WERI-Rb-1 (cell line): ENCODE data around the gene SMC1A.

ENCODE experiments used
- DNase-seq: peaks from one replicate; pipeline ENCODE4 v3.0.0-alpha.2; 2020
- H3K27ac ChIP-seq: fragments of 250-450 bp; sonication (Bioruptor Pico); 2 replicates; pipeline ENCODE4 v1.5.1; 2020; ENCODE audit warnings: mild to moderate bottlenecking, moderate library complexity
- H3K27me3 ChIP-seq: fragments of 250-450 bp; sonication (Bioruptor Pico); 2 replicates; pipeline ENCODE4 v1.5.1; 2021; ENCODE audit warnings: mild to moderate bottlenecking, low read depth, moderate library complexity; ENCODE audit not compliant: insufficient read depth, severe bottlenecking
- H3K36me3 ChIP-seq: fragments of 250-450 bp; sonication (Bioruptor Pico); 2 replicates; pipeline ENCODE4 v1.5.1; 2020; ENCODE audit warnings: mild to moderate bottlenecking, moderate library complexity
- H3K4me3 ChIP-seq: 2 replicates; pipeline ENCODE4 v1.5.1; 2011; ENCODE audit warnings: low read depth, mild to moderate bottlenecking, control low read depth, low read length
- H3K9me3 ChIP-seq: fragments of 250-450 bp; sonication (Bioruptor Pico); 2 replicates; pipeline ENCODE4 v1.5.1; 2021; ENCODE audit warnings: mild to moderate bottlenecking, moderate library complexity; ENCODE audit not compliant: severe bottlenecking
- CTCF ChIP-seq: IDR thresholded peaks from 2 replicates; pipeline ENCODE4 v1.5.1; 2011; ENCODE audit warnings: low read depth, mild to moderate bottlenecking, control low read depth, inconsistent platforms, low read length

The SMC1A gene

GRCh38 chrX:53435997-53436396 lies 13.5 kb upstream of the SMC1A start:
- H3K36me3 ChIP-seq: peaks cover 15% of the 10 kb centered on the region
- peak; percentile 89 for TF ChIP-seq CTCF
- H3K27ac ChIP-seq: no peak overlapping the region
- no peak overlapping the region for H3K4me3 ChIP-seq
- H3K27me3 ChIP-seq: peaks cover 37% of the 10 kb centered on the region
- H3K9me3 ChIP-seq: no peaks in the 10 kb centered on the region
- peak; percentile 75 for DNase-seq

GRCh38 chrX:53433651-53434639 lies 11.5 kb upstream of the SMC1A start, which contains the start of gene HSD17B10:
HSD17B10 (minus strand) TSS chrX:53434370; CDS start chrX:53434345, 25 bp downstream.
- TF ChIP-seq CTCF: no peak
- peak; percentile 94 for DNase-seq
- Histone ChIP-seq H3K27ac (peak within 1 kb of the TSS; percentile 66), H3K4me3 (peak within 1 kb of the TSS; percentile 96), H3K36me3 (peaks cover 25% of the 10 kb centered on the region), H3K27me3 (peaks cover 18% of the 10 kb centered on the region), H3K9me3 (no peaks in the 10 kb centered on the region)

GRCh38 chrX:53430231-53430630 lies 7.8 kb upstream of the SMC1A start:
- peaks cover 25% of the 10 kb centered on the region for H3K36me3 ChIP-seq
- TF ChIP-seq CTCF: no peak
- no peaks in the 10 kb centered on the region for H3K9me3 ChIP-seq
- no peak overlapping the region for H3K27ac ChIP-seq
- H3K4me3 ChIP-seq: no peak overlapping the region
- no peak for DNase-seq
- no peaks in the 10 kb centered on the region for H3K27me3 ChIP-seq

- no peaks in the 10 kb centered on the region for H3K27me3 ChIP-seq
- TF ChIP-seq CTCF: no peak
- H3K9me3 ChIP-seq: no peaks in the 10 kb centered on the region
- H3K4me3 ChIP-seq: no peak overlapping the region
- H3K27ac ChIP-seq: no peak overlapping the region
- peaks cover 25% of the 10 kb centered on the region for H3K36me3 ChIP-seq
- DNase-seq: no peak
These were observed 7.3 kb upstream of the SMC1A start for GRCh38 chrX:53429755-53430154.

GRCh38 chrX:53422861-53423306 lies 430 bp upstream of the SMC1A start, which contains the start of gene RIBC1:
RIBC1 (plus strand) TSS chrX:53422873; CDS start chrX:53426277, 3,404 bp downstream.
- H3K9me3 ChIP-seq: no peaks in the 10 kb centered on the region
- DNase-seq: no peak
- TF ChIP-seq CTCF: no peak
- H3K4me3 ChIP-seq: peak within 1 kb of the TSS; percentile 87
- H3K27ac ChIP-seq: peak within 1 kb of the TSS; percentile 98
- peaks cover 31% of the 10 kb centered on the region for H3K36me3 ChIP-seq
- no peaks in the 10 kb centered on the region for H3K27me3 ChIP-seq
